Measurements from ENCODE around the gene KRTAP8-1. TPM values are rescaled to one million over a fixed set of nuclear protein-coding genes. Genes with fewer than 3 reads are reported as not detected.

KRTAP8-1 gene
- total and polyA plus RNA-seq, 10 of the 15 experiments (the other 5 are each of a cell fraction or from before 2014, with no cell fraction given), result not detected

DNA sequence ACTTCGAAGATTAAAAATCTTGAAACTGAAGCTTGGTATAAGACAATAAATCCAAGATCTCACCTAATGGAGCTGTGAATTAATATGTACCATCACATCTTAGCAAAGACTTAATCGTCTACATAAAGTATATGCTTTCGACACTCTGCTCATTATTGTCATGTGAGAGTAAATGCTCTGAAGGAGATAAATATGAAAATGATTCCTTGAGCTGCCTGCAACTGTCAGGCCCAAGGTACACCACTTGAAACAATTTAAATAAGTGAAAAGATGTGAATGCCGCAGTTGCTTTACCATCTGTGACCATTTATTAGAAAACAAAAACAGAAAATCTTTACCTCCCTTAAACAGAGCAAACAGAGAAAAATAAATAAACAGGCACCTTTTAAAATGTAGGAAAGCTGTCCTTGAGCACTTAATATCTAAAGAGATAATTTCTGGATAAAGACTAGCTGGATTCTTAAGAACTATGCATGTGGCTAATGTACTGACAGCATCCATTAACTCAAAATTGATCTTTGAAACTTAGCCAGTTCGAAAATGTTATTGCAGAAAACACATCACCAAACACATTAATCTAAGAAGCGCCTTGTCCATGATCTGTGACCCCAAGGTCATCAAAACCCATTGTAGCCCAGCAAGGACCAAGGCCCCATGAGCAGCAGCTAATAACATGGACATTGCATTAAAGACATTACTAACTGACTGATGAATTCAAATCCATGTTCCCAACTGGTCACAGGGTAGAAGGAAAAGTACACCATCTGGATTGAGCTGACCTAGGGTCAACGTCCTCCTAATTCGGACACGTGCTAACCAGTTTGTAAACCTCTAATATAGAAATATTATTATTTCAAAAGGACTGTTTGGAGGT is 34.8 kb upstream of the KRTAP8-1 start (continued):
- no peak for TF ChIP-seq RELA (IDR thresholded peaks at IDR 0.05; ENCODE audit: borderline replicate concordance, partially characterized antibody)
- no peak for TF ChIP-seq EGR1 (IDR thresholded peaks at IDR 0.05; ENCODE audit: borderline replicate concordance in 1 of 2, low read depth in 2 of 2, low read length in 2 of 2)
- no peak for TF ChIP-seq POLR2AphosphoS5 (IDR thresholded peaks at IDR 0.05; ENCODE audit: low read length)
- no peak for TF ChIP-seq IKZF2 (IDR thresholded peaks at IDR 0.05)
- no peak for TF ChIP-seq IRF4 (IDR thresholded peaks at IDR 0.05; ENCODE audit: low read depth, low read length)
- no peak for TF ChIP-seq PAX8 (IDR thresholded peaks at IDR 0.05)

DNA sequence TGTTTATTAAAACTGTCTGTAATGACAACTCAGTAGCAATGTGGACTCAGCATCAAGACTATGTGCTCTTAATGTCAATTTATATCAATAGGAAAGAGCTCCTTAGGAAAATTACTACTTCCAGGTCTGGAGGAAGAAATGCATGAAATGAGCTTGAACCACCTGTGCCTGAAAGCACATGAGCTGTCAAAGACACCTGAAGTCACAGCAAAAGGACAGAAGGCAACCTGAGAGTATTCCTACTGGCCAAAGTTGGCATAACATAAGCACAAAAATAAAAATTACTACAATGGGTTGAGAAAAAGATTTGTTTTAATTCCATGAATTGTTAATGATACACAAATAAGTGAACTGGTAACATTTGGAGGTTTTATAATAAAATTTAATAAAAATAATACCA is 29.9 kb upstream of the KRTAP8-1 start:
- no peak for ATAC-seq
- no peak for FAIRE-seq
- Histone ChIP-seq H3K9me3 (replicated peaks; ENCODE audit: control insufficient read depth, insufficient read depth, low read length) (no peaks in the 10 kb centered on the region), H3K4me1 (ENCODE audit: control insufficient read depth, insufficient read depth, low read length) (no peaks in the 10 kb centered on the region), H3K4me2 (ENCODE audit: control insufficient read depth, insufficient read depth) (no peak overlapping the region), H3K27me3 (replicated peaks in 1 of 2; ENCODE audit: control insufficient read depth in 2 of 2, insufficient read depth in 2 of 2, low read length in 1 of 2) (no peaks in the 10 kb centered on the region), H4K20me1 (ENCODE audit: control insufficient read depth, insufficient read depth) (no peaks in the 10 kb centered on the region), H2AFZ (ENCODE audit: control insufficient read depth, low read depth, low read length) (no peak overlapping the region), H3K27ac (ENCODE audit: control insufficient read depth, insufficient read depth) (no peak overlapping the region), H3K4me3 (no peak overlapping the region), H3K36me3 (ENCODE audit: control insufficient read depth in 2 of 2, insufficient read depth in 2 of 2, low read length in 1 of 2) (no peaks in the 10 kb centered on the region), H3K79me2 (ENCODE audit: control insufficient read depth, insufficient read depth, low read length) (no peaks in the 10 kb centered on the region), H3K9ac (ENCODE audit: control insufficient read depth, insufficient read depth, low read length) (no peak overlapping the region)
- CTCF ChIA-PET, result interaction anchor here (1.1 kb wide), 1 partner anchor 11 kb away, joined by 3 read pairs; no protein-coding TSS in a partner anchor
- intact Hi-C loops (cut with micrococcal nuclease; ENCODE audit: unreplicated experiment) (no loop called here), in situ Hi-C loops (cut with MboI) (no loop called here)
- SMC1A ChIA-PET (ENCODE audit: uncharacterized antibody, unreplicated experiment), result interaction anchor here (0.9 kb wide), 1 partner anchor 11 kb away, joined by 3 read pairs; no protein-coding TSS in a partner anchor
- no TSS peak for BruUV-seq (replicated peaks)
- DNase-seq (ENCODE audit: low read depth, low spot score), result no peak
- RAD21 ChIA-PET (ENCODE audit: unreplicated experiment), result no interaction called here
- no peak for TF ChIP-seq SP1 (IDR thresholded peaks at IDR 0.05; ENCODE audit: low read depth, low read length)
- no peak for TF ChIP-seq RB1 (IDR thresholded peaks at IDR 0.05; ENCODE audit: borderline replicate concordance)
- POLR2A ChIA-PET, result no interaction called here
